Right renal cortex interstitium (tissue), 3 donors: ENCODE results near the gene ADISSP. TPM values are rescaled to one million over a fixed set of nuclear protein-coding genes. Genes with fewer than 3 reads are reported as not detected.

Experiments used
- DNase-seq, 3 donors: peaks; one replicate each; pipeline ENCODE4 v3.0.0-alpha.2; 2013; ENCODE audit warnings: low read depth in 3 of 3, low spot score in 2 of 3
- polyA plus RNA-seq, 3 donors: library from polyadenylated mRNA; unstranded; fragments of 120-200 nt; gene quantifications; one replicate each; pipeline ENCODE4 v1.2.1, GENCODE V29; 2013; ENCODE audit not compliant: insufficient read length in 3 of 3

The ADISSP gene
- polyA plus RNA-seq, 3 donors, result 18.0 to 23.7 (median 20.3) TPM

DNA sequence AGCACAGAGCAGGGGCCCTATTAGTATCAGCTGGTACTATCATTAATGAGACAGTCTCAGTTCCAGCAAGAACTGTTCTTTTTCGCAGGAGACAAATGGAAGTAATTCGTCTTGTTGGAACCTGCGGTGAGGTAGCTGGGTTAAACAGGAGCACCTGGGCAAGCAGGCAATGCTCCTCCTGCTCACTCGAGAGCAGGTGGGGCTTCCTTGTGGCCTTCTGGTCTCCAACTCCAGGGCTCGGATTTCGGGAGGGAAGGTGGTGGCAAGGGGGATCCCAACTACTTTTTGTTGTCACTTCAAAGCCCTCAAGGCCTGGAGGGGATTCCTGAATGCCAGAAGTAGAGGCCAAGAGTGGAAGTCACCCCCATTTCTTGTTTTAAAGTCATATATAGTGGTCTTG, 15.0 kb upstream of the ADISSP start:
- DNase-seq, result no peak

DNA sequence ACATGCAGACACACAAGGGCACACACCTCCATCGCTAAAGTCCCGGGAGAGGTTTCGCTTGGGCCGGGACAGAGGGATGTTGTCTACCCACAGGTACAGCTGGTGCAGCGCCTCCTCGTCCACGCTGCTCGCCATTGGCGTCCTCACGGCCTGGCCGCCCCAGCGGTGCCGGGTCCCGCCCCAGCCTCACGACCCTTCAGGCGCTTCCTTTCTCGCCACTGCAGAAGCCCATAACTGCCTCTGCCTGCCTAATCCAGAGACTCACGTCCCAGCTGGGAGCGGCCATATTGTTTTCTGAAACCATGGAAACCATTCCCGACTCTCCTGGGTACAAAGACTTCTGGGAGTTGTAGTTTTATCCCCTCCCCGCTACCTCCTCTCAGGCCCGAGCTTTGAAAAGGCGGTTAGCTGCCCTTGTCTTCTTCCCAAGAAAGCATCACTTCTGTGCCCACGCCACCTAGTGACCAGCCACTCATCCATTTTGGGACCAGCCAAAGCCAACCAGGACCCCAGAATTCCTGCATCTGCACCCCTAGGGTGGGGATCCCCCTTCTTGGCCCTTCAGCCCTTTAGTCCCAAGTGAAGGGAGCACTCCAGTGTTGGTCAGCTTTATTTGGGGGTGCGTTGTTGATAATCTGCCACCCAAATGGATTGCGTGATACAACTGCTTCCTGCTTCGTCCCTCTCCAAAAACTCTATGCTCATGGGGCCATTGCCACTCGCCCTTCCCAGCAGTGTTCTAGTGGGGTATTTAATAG, 13.8 kb upstream of the ADISSP start, which contains the start of gene SPEF1:
SPEF1 (minus strand) TSS at position 296 of the 758 bp plus-strand sequence; CDS start at position 135, 161 bp downstream.
- DNase-seq, result peak in 2 of 3 donors; percentile 85 to 91

DNA sequence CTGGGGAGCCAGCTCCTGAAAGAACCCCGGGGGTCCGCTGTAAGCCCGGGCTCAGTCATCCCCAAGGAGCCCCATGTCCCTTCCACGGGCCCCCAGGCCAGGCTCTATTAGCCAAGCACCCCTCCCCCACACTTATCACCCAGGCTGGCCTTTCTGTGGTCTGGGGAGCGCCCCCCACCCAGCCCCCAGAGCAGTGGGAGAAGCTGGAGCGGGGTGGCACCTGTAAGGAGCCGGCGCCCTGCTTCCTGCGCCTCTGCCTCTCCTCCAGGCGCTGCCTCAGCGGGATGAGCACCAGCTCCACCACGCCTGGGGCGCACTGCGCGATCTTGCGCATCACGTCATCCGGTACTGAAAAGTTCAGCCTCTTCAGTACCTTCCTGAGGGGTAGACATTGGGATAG, 11.4 kb upstream of the ADISSP start:
- DNase-seq, result no peak

GRCh38 chr20:3777716-3778629, 10.4 kb upstream of the ADISSP start:
- DNase-seq, result no peak

- no peak for DNase-seq
Measured at GRCh38 chr20:3777381-3777715, 9.8 kb upstream of the ADISSP start.

- DNase-seq, result no peak
Measured at GRCh38 chr20:3775457-3776108, 8.0 kb upstream of the ADISSP start.

DNA sequence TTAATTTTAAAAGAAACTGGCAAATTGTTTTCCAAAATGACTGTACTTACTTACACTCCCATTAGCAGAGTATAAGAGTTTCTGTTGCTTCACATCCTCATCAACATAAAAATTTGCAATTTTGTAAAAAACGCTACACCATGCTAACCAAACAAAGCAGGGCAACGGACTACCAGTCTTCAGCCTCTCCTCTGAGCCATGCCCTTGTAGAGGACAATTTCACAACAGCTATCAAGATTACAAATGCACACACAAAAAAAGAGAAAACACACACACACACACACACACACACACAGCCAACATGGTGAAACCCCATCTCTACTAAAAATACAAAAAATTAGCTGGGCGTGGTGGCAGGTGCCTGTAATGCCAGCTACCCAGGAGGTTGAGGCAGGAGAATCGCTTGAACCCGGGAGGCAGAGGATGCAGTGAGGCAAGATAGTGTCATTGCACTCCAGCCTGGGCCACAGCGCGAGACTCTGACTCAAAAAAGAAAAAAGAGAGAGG, 4.1 kb upstream of the ADISSP start:
- DNase-seq, result no peak

DNA sequence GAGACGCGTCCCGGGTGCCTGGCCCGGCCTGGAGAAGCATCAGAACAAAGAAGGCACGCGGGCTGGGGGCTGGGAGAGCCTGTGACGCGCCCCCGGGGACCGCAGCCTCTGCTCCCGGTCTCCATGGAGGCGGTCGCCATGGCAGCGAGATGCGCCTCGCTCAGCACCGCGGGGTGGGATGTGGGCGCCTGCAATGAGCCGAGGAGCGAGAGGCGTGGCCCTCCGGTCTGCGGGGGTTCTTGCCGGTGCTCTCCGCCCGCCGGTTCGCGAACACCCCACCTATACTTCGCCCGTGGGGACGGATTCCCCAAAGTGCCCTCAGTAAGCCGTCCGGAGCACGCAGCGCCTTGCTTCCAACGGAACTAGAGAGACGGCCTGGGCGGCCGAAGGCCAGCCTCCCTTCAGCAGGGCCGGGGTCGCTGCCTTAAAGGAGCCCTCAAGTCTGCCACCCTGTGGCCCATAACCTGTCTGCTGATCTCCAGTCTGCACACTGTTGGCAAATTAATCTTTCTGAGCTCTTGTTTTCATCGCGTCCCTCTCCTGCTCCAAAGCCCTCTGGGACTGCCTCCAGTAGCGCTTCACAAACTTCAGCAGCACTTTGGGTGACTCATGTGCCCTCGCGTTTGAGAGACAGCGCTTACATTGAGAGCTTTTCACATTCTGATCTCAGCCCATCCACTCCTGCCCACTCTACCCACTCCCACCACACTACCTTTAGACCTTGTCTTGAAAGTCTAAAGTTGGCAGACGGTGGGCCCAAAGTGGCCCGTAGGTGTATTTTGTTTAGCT, 983 bp upstream of the ADISSP start:
- DNase-seq, result no peak

DNA sequence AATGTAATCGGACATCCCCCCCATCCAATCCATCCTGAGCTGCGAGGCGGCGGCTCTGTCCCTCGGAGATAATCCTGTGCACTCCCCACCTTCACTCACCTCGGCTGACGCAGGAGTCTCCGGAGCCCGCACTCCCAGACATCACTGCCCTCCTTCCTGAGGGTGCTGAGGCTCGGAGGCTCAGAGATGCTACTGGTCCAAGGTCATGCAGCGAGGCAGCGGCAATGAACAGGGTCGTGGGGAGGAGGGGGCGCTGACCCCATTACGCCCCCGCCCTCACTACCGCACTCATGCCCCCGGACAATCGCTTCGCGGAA, 485 bp downstream of the ADISSP start:
- no peak for DNase-seq

- DNase-seq, result no peak
Measured at GRCh38 chr20:3766422-3767109, 987 bp downstream of the ADISSP start.

GRCh38 chr20:3765171-3765882, 2.2 kb downstream of the ADISSP start:
- no peak for DNase-seq

DNA sequence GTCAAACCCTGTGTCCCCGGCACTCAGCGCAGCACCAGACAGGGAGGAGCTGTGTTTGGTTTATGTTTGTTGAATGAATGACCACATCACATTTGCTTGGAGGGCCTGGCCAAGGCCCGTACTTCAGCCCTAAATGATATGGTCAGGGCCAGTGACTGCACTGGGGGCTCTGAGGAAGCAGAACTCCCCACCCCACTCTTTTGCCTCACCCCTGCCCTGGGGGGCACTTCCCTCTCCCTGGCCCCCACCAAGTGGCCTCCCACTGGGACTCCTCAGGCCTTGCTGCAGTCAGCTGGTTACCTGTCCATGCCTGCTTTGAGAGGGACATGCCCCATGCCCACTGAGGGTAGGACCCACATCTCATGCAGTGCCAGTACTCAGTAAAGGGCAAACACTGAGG, 2.9 kb downstream of the ADISSP start:
- no peak for DNase-seq

DNA sequence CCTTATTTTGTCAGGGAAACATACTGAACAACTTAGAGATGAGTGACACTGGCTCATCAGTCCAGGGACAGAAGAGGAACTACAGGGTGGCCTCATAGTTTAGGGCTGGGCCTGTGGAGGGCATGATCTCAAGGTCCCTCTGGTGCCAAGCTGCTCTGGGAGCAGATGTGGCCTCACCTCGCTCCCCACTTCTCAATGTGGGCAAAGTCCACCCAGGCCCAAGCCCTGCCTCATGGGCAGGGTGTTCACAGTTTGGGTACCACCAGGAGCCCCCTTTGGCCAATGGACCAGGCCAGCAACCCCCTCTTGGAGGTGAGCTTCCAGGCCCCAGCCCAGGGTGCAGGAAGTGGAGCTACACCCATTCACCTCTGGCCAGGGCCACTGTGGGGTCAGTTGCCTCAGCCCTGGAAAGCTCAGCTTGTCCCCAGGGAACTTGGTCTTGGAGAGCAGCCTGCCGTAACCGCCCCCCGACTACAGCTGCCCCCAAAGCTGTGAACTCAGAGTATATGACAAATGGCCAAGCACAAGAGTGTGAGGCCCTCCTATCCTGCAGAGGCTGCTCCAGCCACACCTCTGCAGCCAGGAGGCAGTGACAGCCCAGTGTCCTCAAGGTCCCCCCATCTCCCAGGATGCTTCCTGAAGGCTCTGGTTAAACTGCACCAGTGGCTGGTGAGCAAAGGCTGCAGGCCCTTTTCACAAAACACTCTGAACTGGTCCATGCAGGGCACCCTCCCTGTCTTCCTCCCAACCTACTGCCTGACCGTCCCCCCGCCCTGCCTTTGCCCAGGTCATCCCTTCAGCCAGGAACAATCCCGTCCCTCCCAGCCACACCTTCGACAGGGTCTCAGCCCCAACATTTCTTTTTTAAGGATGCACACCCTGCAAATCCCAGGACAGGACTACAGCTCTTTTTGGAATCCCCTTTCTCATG, 3.6 kb downstream of the ADISSP start:
- DNase-seq, result no peak

- no peak for DNase-seq
Measured at GRCh38 chr20:3760655-3761348, 6.8 kb downstream of the ADISSP start.

DNA sequence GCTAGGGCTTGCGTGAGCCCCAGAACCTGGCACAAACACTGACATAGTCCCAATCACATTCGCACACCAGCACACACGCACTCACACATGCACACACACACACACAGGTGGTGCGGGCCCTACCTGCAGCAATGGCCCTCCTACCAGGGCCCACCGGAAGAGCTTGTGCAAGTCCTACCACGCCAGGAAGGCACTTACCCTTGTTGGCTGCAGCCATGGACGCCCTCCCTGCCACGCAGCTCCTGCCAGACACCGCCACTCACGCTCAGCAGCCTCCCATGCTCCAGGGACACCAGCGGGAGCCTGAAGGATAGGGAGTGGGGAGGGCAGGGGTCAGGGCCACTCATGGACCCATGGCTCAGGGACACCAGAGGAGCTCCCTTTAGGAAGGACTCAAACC, 7.7 kb downstream of the ADISSP start:
- no peak for DNase-seq

DNA sequence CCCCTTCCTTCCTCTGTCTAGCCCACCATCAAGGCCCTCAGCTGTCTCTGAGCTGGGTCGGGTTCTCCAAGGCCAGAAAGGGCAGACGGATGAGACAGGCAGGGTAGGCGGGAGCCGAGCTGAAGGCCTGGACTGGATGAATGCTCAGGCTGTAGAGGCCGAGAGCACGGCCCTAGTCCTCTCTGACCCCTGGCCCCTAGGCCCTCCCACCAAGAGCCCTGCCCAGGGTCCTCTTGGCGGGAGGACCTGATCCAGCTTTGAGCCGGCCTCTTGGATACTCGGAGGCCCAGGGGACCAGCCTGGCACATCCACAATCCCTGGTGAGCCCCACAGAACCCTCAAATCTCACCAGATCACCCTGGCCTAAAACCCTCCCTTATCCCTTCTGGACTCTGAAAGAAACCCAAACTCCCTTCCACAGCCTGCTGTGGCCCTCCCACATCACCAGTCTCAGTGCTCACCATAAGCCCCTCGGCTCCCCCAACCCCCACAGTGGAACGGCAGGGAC, 8.2 kb downstream of the ADISSP start:
- no peak for DNase-seq

DNA sequence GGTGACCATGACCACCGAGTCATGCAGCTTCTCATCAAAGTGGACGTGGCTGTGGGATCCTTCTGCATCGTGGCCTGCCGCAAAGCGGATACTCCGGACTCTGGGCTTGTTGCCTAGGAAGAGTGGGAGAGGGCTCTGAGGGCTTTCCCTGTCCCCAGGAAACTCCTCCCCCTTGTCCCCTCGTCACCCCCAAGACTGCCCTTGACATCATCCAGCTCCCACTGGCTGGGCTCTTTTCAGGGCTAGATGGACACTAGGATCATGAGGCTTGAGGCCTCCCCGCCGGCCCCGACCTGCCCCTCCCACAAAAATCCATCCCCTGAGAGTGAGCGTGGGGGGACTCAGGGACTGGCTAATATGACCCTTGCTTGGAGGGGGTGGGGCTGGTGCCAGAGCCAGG, 9.0 kb downstream of the ADISSP start:
- DNase-seq, result no peak
